NOMO-1 (cell line): ENCODE measurements around the gene DIP2C.

Experiments used
- DNase-seq, 2 experiments: peaks; one replicate each; lab custom pipeline; 2025; ENCODE audit not compliant: unreplicated experiment in 2 of 2; lab: John Stamatoyannopoulos, UW

Gene DIP2C

DNA sequence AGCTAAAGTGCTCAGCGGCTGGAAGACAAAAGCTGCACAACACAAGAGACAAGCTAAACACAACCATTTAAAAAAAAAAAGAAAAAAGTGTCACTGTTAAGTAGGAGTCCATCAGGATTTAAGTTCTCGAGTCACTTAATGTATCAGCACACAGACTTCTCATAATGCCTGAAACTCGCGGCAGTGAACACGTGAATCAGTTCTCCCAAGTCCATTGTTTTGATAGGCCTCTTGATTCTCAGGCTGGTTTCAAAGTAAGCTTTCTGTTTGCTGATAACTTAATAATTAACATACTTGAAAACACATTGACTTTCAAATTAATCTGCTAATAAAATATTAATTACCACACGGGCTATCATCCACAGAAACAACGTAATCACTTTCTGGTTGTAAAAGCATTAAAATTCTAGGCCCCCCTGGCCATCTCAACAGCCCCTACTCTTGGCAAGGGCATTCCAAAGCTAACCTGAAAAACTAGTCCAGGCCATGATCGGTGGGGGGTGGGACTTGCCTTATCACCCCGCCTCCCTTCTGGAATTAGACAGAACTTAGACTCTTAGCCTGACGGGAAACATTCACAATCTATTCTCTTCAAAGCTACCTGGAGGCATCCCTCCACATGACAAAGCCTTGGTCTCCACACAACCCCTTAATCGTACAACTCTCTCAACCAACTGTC is 129.0 kb downstream of the DIP2C start:
- no peak for DNase-seq

DNA sequence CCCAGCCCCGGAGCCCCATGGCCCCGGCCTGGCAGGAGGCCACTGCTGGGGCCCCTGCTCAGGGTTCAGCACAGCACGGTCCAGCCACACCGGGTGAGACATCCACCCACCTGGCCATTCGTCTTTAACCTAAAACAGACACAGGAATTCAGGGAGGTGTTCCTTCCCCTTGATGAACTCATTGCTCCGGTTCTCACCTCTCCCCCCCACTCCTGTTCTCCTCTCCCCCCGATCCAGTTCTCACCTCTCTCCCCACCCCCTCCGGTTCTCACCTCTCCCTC is 129.8 kb downstream of the DIP2C start:
- DNase-seq: no peak

- DNase-seq: no peak
Observed at GRCh38 chr10:558891-559766, 130.3 kb downstream of the DIP2C start.

DNA sequence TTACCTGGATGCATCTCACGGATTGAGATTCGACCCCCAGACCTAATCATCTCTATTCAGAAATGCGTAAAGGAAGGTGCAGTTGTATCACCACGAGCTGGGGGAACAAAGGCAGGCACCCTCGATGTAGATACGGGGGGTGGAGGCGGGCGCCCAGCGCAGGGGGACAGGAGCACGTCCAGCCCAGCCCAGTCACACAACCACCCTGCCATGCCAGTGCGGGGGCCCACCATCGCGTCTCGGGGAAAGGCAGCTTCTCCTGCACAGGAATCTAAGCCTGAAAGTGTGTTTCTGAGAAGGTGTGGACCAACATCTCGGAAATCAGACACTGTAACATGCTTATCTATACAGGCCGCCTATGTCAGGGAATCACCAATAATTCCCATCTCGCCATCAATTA is 131.1 kb downstream of the DIP2C start:
- no peak for DNase-seq

- DNase-seq: no peak
Observed at GRCh38 chr10:557792-558328, 131.6 kb downstream of the DIP2C start.

DNA sequence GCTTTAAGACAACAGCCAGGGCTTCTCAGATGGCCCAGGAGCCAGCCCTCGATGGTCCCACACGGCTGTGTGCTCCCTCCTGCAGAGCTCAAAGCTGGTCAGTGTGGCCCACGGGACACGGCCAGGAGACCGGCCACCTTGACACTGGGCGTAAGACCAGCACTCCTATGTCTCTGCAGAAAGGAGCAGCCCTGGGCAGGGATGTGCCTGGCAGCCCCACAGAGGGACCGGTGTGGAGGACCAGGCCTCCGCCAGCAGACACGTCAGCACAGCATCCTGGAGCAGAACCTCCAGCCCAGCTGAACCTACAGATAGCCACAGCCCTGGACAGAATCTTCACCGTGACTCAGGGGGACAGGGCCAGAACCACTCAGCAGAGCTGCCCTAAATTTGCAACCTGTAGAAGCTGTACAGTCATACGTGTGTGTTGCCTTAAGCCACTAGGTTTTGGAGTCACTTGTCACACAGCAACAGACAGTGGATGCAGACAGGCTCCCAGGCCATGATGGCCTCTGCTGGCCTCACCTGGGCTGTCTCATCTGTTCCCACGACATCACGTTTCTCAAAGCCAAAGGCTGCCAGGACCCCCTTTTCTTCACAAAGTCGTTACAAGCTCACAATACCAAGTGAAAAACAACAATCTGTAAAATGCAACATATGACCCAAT is 132.4 kb downstream of the DIP2C start:
- no peak for DNase-seq

DNA sequence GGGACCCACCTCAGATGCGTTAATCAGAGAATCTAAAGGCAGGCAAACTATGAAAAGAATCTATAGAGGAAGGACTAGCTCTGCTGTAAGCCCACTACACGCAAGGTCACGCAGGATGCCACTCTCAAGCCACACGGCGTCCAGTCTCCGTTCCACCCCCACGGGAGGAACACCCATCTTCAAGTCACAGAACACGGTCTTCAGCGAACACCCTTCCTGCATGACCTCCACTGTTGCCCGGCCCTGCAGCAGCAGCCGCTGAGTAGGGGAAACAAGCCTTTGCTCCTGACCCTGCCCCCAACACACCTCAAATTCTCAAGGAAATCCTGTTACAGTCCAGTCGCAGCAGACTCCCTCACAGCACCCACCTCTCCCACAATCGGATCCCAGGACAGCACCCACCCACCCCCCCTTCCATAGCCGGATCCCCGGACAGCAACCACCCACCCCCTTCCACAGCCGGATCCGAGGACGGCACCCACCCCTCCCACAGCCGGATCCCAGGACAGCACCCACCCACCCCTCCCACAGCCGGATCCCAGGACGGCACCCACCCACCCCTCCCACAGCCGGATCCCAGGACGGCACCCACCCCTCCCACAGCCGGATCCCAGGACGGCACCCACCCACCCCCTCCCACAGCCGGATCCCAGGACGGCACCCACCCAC is 133.7 kb downstream of the DIP2C start:
- no peak for DNase-seq

- no peak for DNase-seq
Observed at GRCh38 chr10:555281-555680, 134.2 kb downstream of the DIP2C start.

DNA sequence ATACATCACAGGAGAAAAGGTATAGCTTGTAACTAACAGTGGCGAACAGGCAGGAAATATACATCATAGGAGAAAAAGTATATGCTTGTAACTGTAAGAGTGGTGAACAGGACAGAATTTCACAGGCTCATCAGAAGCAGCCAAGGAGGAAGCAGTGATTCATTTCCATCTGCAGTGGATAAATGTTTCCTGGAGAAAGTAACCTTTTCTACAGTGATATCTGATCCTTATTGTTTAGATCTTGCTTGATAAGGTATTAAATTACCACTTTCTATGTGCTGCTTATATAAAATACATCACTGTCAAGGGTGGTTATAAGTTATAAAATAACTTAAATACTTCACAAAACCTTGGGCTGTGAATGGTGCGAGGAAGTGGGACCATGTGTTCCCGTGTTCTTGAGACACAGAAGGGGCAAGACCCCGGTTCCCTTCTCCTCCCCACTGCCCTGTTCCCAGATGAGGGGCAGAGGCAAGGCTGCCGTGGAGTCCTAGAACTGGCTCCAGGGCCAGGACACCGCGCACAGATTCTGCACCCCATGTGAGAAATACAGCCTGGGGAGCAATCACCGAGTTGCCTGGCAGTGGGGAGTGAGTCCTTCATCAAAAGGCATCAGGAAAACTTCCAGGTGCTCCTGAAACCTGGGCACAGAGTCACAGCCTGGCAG is 135.2 kb downstream of the DIP2C start:
- DNase-seq: no peak

DNA sequence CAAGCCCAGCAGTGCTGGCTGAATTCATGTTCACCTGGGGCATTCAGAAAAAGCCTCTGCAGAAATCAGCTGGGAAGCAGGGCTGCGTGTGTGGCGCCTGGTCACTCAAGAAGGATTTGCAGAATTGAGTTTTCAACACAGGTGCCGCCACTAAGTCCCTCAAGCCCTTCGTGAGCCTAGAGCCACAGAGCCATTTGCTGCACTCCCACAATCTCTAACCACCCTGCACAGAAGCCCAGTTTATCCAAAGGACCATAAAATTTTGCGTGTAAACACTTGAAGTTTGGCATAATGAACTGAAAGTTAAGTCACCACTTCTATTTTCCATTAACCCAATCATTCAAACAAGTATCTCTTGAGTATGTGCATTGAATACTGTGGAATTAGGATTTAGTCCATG is 136.2 kb downstream of the DIP2C start:
- no peak for DNase-seq

DNA sequence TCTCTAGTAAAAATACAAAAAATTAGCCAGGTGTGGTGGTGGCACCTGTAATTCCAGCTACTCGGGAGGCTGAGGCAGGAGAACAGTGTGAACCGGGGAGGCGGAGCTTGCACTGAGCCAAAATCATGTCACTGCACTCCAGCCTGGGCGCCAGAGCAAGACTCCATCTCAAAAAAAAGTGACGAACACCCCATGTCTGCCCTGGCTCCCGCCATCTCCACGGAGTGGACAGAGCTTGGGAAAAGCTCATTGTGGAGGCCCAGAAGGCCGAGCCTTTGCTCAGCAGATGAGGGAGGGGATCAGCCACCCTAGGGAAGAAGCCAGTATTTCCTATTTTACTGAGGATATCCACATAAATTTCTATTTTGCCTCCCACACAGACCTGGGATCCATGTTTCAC is 136.8 kb downstream of the DIP2C start:
- no peak for DNase-seq

GRCh38 chr10:551373-552252 is 137.9 kb downstream of the DIP2C start:
- DNase-seq: no peak

DNA sequence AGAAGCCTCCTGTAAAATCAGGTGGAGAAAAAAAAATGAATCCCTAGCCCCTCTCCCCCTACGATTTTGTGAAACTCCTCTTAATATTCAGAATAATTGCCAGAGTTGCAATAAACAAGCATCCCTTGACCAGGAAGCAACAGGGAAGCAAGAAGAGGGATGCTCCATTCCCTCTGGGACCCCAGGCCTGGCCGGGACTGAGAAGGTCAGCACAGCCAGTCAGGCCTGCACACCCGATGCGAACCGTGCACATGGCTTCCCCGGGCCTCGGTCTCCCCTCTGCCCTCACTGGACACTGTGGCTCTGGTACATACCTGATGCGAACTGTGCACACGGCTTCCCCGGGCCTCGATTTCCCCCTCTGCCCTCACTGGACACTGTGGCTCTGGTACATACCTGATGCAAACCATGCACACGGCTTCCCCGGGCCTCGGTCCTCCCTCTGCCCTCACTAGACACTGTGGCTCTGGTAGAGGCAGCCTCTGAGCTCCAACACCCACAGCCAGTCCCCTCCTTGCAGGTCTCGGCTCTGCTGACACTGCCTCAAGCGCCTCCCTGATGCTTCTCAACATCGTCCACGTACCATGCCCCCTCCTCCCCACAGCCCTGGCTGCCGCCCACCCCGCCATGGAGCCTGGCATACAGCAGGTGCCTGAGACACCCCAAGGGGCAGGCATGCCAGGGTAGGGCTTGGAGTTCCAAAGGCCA is 138.6 kb downstream of the DIP2C start:
- DNase-seq: no peak

DNA sequence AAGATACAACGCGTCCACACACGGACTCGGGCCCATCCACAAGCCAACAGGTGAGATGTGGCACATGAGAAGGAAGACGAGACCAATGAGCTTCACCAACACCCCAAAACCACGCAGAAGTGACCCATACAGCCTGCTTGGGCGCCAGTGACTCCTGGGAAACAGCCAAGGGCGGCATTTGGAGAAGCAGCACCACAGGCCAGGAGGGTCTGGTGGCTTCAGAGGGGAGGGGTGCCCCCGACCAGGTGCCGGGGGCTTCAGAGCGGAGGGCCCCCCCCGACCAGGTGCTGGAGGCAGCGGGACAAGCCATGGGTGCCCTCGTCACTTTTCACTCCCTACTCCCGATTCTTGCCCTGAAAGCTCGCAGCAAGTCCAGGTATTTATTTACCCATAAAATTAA is 140.1 kb downstream of the DIP2C start:
- DNase-seq: no peak

- no peak for DNase-seq
Observed at GRCh38 chr10:548238-548901, 141.1 kb downstream of the DIP2C start.

DNA sequence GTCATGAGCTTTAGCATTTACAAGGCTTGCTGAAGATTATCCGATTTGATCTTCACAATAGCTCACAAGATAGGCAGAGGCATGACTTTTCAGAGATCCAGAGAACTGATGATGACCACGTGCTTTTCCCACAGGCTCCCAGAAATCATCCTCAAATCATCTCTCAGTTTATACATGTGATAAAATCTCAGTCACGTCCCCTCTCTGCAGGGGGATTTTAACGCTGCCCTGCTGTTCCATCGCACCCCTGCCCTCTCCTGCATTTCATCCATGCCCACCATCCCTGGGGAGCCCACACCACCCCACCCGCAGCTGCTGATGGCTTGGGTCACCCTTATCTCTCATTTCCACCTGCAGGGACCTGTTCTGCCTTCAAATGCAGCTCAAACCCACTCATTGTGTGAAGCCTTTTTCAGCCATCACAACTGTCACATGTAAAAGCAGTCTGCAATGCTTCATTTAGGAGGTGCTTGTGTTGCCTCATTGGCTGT is 141.8 kb downstream of the DIP2C start:
- DNase-seq: no peak

DNA sequence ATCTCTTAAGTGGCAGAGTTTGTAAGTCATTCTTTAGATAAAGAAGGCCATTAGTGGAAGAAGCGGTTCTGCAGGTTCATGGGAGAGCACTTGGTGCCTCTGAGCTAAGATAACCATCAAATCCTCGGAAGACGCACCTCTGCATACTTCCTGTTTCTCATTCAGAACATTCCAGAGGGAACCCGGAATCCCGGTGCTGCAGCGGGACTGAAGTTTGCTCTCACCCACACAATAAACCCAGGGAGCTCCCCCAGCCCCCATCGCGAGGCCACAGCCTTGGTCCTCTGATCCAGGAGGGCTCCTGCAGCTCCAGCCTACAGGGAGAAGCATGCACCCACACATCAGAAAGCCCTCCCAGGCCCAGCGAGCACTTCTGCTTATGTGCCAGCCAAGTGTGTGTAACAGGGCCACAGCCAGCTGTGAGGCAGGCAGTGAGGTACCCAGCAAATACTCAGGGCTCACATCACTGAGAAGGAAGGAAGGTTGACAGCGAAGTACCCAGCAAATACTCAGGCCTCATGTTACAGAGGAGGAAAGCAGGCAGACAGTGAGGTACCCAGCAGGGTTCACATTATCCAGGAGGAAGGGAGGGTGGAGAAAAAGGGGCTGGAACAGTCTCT is 142.4 kb downstream of the DIP2C start:
- no peak for DNase-seq

- DNase-seq: no peak
Observed at GRCh38 chr10:546451-546850, 143.0 kb downstream of the DIP2C start.
